ENCODE results near the gene MSMP. TPM values are rescaled to one million over a fixed set of nuclear protein-coding genes. Genes with fewer than 3 reads are reported as not detected.

MSMP gene
- total and polyA plus RNA-seq, 2 experiments from 2014 or later: 0.81 TPM; not detected in 1

- no peak overlapping the region for H3K4me3 ChIP-seq
- no peaks in the 10 kb centered on the region; the same call in 2 of the 3 replicates for H3K9me3 Mint-ChIP-seq
- H2AFZ ChIP-seq: no peak overlapping the region
- peaks cover 6% of the 10 kb centered on the region; the same call in 2 of the 3 replicates for H3K4me1 Mint-ChIP-seq
- no peaks in the 10 kb centered on the region; the same call in 1 of the 2 replicates for H4K20me1 ChIP-seq (replicated peaks; ENCODE audit: insufficient read depth)
- H3K27ac ChIP-seq (ENCODE audit: low read depth): no peak overlapping the region
- TF ChIP-seq CREB1 (CRISPR knock-in tag; IDR thresholded peaks at IDR 0.05; ENCODE audit: low read depth) (no peak), ZNF462 (CRISPR knock-in tag; IDR thresholded peaks at IDR 0.05) (no peak), POLR2AphosphoS5 (IDR thresholded peaks at IDR 0.05; ENCODE audit: low read depth) (no peak), ZNF331 (CRISPR knock-in tag; IDR thresholded peaks at IDR 0.05; ENCODE audit: low read depth) (no peak), ETS1 (IDR thresholded peaks at IDR 0.05) (no peak), EZH2 (IDR thresholded peaks at IDR 0.05; ENCODE audit: low read depth, unreplicated experiment) (no peak), EZH2phosphoT487 (IDR thresholded peaks at IDR 0.05; ENCODE audit: unreplicated experiment) (no peak), ZNF114 (CRISPR knock-in tag; IDR thresholded peaks at IDR 0.05) (no peak)
- no peaks in the 10 kb centered on the region; the same call in 2 of the 3 replicates for H3K36me3 Mint-ChIP-seq (ENCODE audit: low read depth)
- peak overlapping the region; percentile 51; the same call in 1 of the 2 replicates for H3K27ac Mint-ChIP-seq
- H3K36me3 ChIP-seq (ENCODE audit: insufficient read depth): 0 out of 2 replicates have a peak, but pooled peaks cover 5% of the 10 kb centered on the region
- H3K4me2 ChIP-seq: no peak overlapping the region
- DNase-seq (ENCODE audit: low spot score) (no peak), ATAC-seq (no peak)
- H3K4me1 ChIP-seq (ENCODE audit: insufficient read depth): peaks cover 6% of the 10 kb centered on the region; the same call in 1 of the 2 replicates
- no peak overlapping the region for H3K4me3 Mint-ChIP-seq
- no peaks in the 10 kb centered on the region for H3K27me3 ChIP-seq (ENCODE audit: insufficient read depth)
- H3K27me3 Mint-ChIP-seq (ENCODE audit: insufficient read depth, low read depth, poor library complexity): peaks cover 4% of the 10 kb centered on the region
- H3K79me2 ChIP-seq (replicated peaks; ENCODE audit: insufficient read depth): no peaks in the 10 kb centered on the region
- H3F3A ChIP-seq (replicated peaks; ENCODE audit: low read depth): 0 out of 2 replicates have a peak, but pooled peaks cover 3% of the 10 kb centered on the region
- no peaks in the 10 kb centered on the region for H3K9me2 ChIP-seq (ENCODE audit: insufficient read depth)
Measured at GRCh38 chr9:35798658-35799374, 44.7 kb upstream of the MSMP start.

Data from GM23338 (cell line).